Esophagus squamous epithelium (tissue), 4 donors: ENCODE measurements around the gene ZNF648.

Experiments
- CTCF ChIP-seq, 6 experiments: fragments of 450-650 bp in 4 of 6; fragments of 200-600 bp in 2 of 6; sonication (generic) in 2 of 6; IDR thresholded peaks; one replicate each; pipeline ENCODE4 v1.5.1; 2016 to 2019; ENCODE audit warnings: antibody characterized with exemption in 6 of 6, mild to moderate bottlenecking in 4 of 6, moderate library complexity in 4 of 6
- POLR2A ChIP-seq, 4 donors: fragments of 450-650 bp; IDR thresholded peaks; one replicate each; pipeline ENCODE4 v1.6.1; 2017; ENCODE audit warnings: antibody characterized with exemption in 4 of 4, mild to moderate bottlenecking in 4 of 4, moderate library complexity in 3 of 4

- TF ChIP-seq CTCF (IDR thresholded peaks at IDR 0.05) (no peak), POLR2A (IDR thresholded peaks at IDR 0.05) (no peak)
Measured at GRCh38 chr1:182086620-182087019, 25.1 kb upstream of the ZNF648 start.
